UCSD-AML1 (cell line): ENCODE data around the gene ANXA8.
"Not testable (repeated sequence)": the region's sequence is repeated elsewhere in the genome, so short reads cannot be mapped to it uniquely, and the experiment has no call there.

ENCODE experiments used
- DNase-seq: peaks from one replicate; lab custom pipeline; 2025; ENCODE audit not compliant: unreplicated experiment; lab: John Stamatoyannopoulos, UW

Gene ANXA8, protein sequence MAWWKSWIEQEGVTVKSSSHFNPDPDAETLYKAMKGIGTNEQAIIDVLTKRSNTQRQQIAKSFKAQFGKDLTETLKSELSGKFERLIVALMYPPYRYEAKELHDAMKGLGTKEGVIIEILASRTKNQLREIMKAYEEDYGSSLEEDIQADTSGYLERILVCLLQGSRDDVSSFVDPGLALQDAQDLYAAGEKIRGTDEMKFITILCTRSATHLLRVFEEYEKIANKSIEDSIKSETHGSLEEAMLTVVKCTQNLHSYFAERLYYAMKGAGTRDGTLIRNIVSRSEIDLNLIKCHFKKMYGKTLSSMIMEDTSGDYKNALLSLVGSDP

DNA sequence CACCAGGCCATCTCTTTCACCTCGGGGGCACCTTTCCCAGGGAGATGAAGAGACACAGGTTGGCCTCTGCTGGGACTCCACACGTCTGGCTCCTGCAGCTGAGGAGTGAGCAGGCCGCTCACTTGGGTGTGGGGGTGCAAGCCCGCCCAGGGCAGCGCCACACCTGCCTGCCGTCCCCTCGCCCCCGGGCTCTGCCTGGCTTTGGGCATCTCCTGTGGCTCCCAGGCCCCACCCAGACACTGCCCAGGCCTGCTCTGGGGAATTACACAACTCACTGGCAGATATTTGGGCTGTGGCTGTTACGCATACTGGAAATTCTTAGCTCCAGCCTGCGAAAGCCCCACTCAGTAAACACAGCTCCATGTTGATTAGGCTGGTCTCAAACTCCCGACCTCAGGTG lies at the start of gene ANXA8:
ANXA8 (minus strand) TSS at position 193 of the 400 bp plus-strand sequence; CDS start at position 11, 182 bp downstream.
- not testable (repeated sequence) for DNase-seq

DNA sequence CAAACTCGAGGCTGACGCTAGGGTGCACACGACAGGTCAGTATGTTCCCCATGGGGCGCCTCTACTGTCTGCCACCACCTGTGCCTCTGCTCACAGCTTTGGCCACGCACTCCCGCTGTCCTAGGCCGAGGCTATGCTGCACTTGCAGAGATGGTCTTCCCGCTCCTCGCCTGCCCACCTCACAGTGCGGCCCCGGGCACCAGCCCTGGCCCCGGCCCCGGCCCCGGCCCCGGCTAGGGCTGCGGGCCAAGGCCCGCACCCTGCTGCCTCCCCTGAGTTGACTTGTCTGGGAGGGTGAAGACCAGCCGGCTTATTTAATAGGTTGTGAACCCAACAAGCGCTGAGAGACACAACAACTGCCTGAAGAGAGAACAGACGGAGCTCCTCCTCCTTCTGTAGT lies 39.6 kb upstream of the ANXA8 start, which contains the start of gene AGAP9:
AGAP9 (minus strand) TSS at position 164 of the 400 bp plus-strand sequence; CDS start at position 52, 112 bp downstream.
- not testable (repeated sequence) for DNase-seq

DNA sequence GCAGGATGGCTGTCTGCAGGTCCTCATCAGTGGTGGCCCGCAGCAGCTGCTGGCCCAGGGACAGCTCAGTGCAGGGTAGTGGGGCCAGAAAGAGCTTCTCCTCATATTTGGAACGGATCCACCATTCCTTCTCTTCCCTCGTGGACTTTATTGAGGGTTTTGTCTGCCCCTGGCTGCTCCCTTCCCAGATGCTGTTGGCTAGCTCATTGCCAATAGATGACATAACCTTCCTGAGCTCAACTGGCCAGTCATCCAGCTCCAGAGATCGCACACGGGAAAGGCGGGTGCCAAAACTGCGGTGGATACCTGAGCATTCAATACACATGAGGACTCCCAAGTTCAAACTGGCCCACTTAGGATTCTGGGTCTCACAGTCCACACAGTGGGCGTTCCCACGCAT lies 18.4 kb upstream of the ANXA8 start:
- not testable (repeated sequence) for DNase-seq

DNA sequence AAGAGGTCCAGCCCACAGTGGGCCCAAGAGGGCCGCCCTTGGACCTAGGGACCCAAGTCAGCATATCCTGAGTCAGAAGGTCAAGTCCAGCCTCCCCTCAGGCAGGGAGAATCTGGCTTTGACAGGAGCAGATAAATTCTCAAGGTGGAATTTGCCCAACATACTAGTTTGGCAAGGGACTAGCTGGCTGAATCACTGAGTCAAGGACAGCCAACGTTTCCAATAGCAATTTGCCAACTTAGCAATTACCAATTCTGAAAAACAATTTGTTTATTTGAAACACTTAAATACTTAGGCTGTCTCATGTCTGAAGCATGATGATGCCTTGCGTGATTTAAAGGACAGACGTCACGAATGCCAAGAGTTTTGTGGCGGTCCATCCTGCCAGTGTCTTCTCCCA lies 10.3 kb upstream of the ANXA8 start:
- not testable (repeated sequence) for DNase-seq

DNA sequence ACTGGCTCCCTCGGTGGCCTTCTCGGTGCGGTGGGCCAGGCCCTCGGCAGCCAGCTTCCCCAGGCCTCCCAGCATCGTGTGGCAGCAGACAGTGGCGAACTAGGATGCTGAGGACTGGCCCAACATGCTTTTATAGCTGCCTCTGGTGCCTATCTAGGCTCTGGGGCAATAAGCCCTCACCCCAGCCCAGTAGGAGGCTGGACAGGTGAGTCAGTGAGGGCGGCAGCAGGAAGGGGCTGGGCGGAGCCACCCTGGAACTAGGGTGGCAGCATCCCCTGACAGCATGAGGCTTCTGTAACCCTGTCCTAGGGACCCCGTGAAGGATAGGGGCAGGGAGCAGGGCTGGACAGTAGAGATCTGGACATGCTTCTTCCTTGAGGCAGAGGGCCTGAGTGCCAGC lies 7.7 kb upstream of the ANXA8 start, which contains the start of gene FAM25G:
FAM25G (minus strand) TSS at position 101 of the 400 bp plus-strand sequence; CDS start at position 75, 26 bp downstream.
- not testable (repeated sequence) for DNase-seq

DNA sequence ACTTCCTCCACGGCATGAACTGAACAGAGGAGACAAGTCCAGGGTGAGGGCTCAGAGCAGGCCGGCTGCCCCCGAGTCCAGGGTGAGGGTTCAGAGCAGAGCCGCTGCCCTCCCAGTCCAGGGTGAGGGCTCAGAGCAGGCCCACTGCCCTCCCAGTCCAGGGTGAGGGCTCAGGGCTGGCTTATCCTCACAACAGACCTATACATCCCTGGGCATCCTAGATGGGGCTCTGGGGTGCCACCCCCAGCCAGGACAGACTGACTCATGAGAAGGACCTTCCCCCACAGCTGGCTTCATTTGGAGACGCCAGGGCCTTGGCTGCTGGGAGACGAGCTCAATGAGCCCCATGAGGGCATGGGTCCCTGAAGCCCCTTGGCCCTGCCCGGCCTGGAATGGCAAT lies 5.7 kb upstream of the ANXA8 start:
- not testable (repeated sequence) for DNase-seq

DNA sequence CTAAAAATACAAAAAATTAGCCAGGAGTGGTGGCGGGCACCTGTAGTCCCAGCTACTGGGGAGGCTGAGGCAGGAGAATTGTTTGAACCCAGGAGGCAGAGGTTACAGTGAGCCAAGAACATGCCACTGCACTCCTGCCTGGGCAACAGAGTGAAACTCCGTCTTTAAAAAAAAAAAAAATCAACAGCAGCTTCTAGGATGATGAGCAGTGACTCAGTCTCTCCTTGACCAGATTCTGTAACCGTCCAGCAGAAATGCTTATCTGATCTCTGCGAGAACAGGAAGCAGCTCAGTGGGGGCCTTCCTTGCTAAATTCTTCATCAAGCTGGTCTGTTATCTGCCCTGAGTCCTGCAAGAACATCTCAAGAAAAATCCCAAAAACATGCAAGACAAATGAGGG lies 2.0 kb upstream of the ANXA8 start:
- DNase-seq: not testable (repeated sequence)

DNA sequence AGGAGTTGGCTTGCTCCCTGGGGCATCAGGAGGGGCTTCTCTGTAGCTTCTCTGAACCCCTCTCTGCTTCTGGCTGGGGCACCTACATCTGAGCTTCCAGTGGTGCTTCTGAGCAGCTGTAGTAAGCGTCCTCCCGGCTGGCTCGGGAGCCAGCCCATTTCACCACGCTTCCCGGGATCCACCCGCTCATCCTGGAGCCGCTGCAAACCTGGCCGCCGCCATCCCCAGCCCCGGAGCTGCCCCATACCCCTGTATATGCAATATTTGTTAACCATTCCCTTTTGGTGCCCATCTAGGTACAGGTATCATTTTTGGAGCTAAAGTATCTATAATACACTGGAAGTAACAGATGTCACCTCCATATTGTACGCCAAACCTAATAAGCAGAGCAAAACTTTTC lies 871 bp upstream of the ANXA8 start:
- DNase-seq: not testable (repeated sequence)

DNA sequence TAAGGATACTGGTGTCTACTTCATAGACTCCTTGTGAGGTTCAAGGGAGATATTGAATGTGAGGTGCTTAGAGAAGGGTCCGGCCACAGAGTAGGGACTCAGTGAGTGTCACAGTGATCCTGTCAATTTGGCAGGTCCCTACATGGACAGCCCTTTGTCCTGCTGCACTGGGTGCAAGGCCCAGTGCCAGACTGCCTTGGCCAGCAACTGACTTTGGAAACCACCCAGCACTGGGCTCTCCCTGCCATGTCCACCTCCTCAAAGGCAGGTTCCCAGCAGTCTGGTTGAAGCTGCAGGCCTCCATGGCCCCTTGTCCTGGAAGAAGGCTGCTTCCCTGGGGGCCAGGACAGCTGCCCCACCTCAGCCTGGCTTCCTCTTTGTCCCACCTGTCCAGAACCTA lies 1.5 kb downstream of the ANXA8 start:
- DNase-seq: not testable (repeated sequence)

DNA sequence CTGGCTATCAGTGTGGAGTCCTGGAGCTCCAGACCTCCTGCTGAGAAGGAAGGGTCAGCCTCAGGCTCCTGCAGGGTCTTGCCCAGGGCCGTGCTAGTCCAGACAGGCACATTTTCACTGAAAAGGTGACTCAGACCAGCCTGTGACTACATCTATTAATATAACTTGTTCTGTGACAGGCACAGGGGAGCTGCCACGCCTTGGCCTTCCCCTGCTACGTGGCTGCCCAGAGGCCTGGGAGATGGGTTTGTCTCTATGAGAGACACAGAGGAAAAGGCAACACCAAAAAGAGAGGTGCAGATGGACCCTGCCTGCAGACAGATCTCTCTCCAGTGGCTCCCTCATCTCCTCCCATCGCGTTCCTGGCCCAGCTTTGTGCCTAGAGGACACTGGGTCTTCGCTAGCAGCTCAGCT lies 2.1 kb downstream of the ANXA8 start:
- not testable (repeated sequence) for DNase-seq

DNA sequence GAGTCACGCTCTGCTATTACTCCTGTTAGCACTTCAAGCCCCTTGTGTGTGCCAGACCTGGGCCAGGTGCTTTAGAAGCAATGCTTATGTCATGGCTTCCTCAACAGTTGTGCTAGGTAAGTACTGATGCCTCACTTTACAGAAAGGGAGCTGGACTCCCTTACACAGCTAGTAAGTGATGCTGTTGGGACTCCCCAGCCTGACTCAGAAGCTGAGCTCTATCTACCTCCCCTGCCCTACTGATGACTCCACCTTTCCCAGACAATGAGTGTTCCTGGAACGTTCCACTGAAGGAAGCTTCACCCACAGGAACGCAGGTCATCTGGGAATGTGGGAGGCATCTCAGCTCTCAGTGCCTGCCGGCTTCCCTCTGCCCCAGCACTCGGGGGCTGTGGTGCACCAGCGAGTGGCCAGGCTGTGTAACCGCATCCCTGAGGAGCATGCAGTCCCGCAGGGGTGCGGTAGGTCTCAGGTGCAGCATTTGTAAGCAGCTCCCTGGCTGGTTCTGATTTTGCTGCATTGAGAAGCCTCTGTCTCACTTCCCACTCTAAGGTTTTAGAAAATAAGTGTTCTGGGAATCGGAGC lies 2.6 kb downstream of the ANXA8 start:
- not testable (repeated sequence) for DNase-seq

DNA sequence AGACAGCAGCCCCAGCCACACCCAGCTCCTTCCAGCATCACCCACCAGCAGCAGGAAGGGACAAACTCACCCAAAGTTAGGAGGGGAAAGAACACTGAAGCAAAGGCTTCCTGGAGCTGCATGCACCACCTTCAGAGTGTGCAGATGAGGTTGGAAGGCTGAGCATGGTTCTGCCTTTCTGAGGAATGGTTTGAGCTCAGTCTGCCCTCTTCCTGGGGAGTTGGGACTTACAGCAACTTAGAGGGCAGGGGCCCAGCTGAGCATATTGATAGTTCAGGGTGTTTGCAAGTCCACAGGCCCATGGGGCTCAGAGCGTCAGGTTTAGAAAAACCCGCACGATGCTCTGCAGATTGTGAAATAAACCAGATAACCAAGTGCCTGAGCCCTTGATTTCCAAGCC lies 3.8 kb downstream of the ANXA8 start:
- DNase-seq: not testable (repeated sequence)

DNA sequence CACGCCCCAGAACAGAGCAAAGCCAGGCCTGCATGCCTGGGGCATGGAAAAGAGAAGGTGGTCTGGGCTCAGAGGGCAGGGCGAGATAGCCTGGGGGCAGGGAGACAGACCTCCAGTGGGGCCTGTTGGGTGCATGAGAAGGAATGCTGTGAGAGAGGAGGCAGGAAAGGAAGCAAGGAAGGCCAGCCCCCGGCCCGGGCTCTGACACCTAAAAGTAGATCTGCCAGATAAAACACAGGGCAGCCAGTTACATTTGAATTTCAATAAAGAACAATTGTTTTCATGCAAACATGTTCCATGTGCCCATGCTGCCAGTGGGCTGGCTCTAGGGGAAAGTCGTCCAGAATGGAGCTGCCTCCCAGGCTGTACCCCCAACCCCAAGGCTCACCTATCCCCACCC lies 5.8 kb downstream of the ANXA8 start:
- not testable (repeated sequence) for DNase-seq

DNA sequence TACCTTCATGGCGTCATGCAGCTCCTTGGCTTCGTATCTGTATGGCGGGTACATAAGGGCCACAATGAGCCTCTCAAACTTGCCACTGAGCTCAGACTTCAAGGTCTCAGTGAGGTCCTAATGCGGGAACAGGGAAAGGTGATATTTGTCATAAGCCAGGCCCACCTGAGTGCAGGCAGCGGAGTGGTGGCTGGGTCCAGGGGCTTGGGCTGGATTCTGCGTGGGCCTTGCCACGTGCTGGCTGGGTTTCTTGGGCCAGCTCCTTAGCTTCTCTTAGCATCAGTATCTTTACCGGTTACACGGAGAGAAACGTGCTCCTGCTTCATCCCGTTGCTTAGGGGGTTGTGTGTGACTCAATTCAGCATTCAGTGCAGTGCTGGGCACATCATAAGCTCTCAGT lies 6.8 kb downstream of the ANXA8 start:
- not testable (repeated sequence) for DNase-seq

DNA sequence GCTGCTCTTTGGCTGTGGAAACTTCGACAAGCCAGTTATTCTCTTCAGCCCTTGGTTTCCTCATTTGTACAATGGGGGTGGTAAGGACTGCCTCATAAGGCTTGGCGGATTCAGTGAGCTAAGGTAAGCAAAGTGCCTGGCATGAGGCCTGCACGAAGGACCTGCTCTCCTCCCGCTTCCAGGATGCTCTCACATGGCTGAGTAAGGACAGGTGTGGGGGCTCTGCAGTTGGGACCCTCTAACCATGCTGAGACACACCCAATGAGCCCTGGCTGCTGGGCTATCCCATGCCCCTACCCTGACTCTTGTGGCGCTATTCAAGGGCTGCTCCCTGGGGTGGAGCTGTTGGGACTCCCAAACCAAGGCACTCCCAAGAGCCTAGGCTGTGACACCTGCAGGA lies 8.8 kb downstream of the ANXA8 start:
- not testable (repeated sequence) for DNase-seq

DNA sequence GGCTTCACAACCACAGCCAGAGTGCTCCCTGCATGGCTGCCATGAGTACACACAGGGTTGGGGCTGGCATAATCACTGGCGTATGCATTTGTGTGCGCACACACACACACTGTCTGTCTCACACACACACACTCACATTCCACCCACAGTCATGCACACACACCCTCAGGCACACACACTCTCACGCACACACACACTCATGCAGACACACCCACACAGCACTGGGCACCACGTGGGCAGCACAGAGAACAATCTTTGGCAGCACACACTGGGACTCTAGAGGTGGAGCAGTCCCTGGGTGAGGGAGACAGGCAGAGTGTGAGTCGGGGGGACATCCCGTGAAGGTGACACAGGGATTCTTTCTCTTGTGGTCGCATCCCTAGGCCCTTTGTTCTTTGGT lies 10.4 kb downstream of the ANXA8 start:
- not testable (repeated sequence) for DNase-seq

DNA sequence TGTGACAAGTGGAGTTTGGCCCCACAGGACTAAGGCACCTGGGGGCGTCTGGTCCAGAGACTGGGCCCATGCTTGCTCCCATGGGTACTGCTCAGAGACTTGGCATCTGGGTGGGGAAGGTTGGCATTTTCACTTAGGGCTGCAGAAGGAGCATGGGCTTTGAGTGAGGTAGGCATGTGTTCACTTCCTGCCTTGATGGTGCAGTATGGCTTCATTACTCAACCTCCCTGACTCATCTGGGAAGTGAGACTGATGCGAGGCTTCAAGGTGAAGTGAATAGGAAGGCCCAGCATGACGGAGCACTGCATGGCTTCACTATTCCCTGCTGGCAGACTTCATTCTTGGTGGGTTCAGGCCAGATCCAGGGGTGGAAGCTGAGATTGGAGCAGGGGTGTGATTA lies 11.3 kb downstream of the ANXA8 start:
- not testable (repeated sequence) for DNase-seq

DNA sequence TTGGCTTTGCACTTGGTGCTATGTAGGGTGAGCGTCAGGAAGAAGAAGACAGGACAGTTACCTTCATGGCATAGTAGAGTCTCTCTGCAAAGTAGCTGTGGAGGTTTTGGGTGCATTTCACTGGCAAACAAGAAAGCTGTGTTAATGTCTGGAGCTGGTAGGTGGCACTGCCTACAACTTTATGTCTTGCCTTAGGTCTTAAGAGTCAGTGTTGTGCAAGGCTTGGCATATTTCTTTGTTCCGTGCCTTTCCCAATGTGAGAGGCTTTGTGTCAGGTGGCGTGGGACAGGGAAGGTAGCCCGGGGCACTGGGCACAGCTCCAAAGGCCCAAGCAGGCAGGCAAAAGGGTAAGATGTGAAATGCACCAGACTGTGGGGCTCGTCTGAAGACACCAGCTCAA lies 11.8 kb downstream of the ANXA8 start:
- not testable (repeated sequence) for DNase-seq

DNA sequence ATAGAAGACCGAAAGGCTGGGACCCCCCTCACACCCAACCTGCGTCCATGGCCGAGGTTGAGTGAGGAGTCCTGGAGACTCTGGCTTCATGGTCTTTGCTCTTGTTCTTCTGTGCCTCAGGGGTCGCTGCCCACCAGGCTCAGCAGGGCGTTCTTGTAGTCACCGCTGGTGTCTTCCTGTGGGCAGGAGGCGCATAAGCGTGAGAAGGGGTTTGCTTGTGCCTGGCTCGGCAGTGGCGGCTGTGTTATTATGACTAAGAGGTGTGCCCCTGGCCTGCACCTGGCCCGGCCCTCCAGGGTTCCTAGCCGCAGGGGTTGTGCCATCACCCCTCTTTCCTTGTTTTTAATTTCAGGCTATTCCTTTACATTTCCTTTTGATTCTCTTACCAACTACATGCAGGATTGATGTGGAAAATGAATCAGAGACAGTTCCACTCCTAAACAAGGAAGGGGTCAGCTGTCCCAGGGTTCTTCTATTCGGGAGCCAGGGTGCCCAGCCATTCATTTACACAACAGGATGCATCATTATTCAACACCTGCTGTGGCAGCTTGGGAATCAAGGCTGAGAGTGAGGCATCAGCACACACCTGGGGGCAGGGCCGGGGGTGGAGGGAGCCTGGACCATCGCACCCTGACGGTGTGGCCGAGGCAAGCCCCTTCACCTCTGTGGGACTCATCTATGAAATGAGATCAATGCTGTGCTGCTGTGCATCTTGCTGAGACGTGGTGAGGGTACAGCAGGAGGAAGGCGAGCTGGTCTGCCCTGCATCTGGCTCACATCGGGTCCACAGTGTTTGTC lies 15.0 kb downstream of the ANXA8 start:
- not testable (repeated sequence) for DNase-seq

DNA sequence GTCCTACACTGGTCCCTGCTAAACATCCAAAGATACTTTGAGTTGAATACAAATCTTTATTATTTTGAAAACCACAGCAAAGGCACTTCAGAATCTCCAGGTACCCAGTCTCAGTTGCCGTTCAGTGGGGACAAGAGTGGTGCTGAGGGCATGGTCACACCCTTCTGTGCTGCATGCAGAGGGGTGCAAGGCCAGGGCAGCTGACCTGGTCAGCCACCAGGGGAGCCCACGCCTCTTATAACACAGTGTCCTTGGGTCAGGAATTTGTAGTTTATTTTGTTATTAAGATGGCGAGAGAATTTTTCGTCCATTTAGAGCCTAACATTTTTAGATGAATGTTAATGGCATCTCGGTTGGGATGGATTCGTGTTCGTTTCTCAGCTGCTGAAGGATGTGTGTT lies 16.0 kb downstream of the ANXA8 start:
- DNase-seq: not testable (repeated sequence)

DNA sequence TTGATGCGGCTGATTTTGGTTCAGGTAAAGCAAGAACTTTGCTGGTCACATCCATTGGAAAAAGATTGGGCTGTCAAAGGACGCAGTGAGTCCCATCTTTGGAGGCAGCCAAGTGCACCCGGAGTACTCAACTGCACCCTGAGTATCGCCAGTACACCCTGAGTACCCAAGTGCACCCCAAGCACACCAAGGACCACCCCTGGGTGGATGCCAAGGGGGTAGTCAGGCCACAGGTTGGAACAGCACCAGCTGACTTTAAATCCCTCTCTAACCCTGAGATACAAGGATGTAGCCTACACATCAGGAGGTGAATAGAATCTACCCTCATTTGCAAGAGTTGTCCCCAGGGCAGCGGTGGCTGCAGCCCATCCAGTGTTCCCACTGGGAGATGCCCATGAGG lies 16.5 kb downstream of the ANXA8 start:
- DNase-seq: not testable (repeated sequence)
